ENCODE measurements around the gene SORCS1.

Gene SORCS1

GRCh38 chr10:106898446-106898845, 266.1 kb downstream of the SORCS1 start:
- DNase-seq (ENCODE audit: low spot score), result no peak

DNA sequence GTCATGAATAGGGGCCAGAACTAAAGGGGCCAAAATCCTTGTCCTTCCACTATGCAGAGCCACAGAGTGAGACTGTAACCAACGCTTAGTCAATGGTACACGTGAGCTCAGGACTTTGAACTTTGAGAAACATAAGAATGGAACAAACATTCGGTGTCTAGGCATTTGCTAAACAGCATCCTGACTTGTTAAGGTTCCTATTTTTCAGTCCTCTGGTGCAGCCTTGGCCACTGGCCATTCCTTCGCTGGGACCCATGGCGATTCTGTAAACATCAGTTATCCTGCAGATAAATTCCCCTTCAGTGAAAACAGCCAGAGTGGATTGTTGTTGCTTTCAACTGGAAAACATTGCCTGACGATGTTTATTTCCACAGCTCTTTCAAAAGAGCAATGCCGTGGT, 266.8 kb downstream of the SORCS1 start:
- no peak for DNase-seq (ENCODE audit: low spot score)

DNA sequence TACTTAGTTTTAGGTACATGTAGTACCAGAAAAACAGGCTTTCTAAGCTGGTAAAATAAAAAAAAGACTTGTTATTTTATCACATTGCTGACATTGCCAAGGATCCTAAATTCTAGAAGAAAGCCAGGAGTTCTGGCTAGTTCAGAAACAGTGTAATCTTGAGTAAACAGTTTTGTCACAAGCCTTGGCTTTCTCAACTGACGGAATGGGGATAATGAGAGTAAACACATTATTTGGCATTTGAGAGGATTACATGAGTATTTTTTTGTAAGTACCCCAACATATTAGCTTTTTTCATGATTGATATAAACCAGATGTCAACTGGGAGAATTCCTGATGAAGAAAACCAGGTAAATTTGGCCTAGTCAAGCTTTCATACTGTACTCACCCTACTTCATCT, 269.8 kb downstream of the SORCS1 start:
- DNase-seq (ENCODE audit: low spot score), result no peak

- no peak for DNase-seq (ENCODE audit: low spot score)
Observed at GRCh38 chr10:106877574-106877973, 286.9 kb downstream of the SORCS1 start.

DNA sequence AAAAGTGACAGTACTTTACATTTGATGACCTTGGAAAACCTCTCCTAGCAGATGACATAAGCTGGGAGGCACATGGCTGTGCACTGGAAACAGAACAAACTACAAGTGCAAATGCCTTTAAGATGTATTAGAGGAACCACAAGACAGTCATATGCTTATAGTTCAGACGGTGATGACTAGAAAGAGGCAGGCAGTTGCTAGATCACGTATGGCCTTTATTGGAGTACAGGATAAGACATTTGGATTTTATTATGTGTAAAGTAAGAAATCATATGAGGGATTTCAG, 290.0 kb downstream of the SORCS1 start:
- no peak for DNase-seq (ENCODE audit: low spot score)

DNA sequence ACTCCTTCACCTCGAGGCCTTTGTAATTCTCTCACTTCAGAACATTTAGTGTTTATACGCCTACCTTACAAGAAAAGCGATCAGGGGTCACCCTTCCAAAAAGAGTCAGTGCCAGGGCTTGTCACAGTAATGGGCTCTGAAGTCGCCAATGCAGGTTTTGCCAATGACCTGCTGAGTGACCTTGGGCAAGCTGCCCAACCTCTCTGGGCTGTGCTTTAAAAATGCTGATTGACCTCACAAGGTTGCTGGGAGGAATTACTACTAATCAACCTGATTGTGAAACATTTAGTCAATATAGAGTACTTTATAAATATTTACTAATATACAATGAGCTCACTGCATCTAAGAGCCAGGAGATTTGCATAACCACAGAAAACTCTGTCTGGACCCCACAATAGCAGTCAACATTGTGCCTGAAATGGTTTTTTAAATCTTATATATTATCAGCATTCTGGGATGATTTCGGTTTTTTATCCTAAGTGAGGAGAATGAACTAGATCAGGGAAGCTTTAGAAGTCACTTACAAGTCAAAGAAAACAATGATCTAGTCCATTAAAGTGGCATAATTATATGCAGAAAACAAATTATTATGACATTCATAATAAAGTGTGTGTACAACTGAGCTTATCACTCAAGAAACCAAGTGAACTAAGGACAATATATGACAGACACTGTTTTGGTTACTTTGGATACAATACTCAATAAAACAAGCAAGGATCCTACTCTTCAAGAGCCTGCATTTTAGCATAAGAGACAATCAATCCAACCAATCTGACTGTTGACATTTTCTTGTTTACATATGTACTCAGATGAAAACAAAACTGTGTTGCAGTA, 290.5 kb downstream of the SORCS1 start:
- DNase-seq (ENCODE audit: low spot score), result no peak

- no peak for DNase-seq (ENCODE audit: low spot score)
Observed at GRCh38 chr10:106872176-106872575, 292.3 kb downstream of the SORCS1 start.

DNA sequence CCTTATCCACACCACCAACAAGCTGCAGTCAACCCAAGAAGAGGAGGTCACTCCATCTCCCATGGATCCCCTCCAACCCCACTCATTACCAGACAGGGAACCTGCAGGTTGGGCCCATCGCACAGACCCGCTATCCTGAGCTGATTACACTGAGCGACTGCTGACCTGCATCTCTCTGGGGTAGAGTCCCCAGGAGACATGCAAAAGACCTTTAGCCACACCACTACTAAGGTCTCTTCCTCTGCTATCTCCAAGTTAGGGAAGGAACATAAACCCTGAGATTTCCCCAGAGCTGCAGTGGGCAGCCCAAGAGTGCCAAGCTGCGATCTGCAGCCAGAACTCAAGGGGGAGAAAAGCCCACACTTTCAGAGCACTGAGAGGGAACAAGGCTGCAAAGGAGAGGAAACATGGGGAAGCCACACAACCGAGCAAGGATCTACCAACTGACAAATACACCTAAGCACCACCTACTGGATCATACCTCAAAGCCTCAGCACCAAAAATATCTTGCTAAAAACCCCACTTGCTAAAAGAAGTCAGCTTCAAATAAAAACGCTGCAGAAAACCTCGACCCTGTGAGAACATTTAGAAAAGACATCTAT, 298.2 kb downstream of the SORCS1 start:
- no peak for DNase-seq (ENCODE audit: low spot score)

- no peak for DNase-seq (ENCODE audit: low spot score)
Observed at GRCh38 chr10:106864031-106864430, 300.5 kb downstream of the SORCS1 start.

GRCh38 chr10:106863549-106863948, 301.0 kb downstream of the SORCS1 start:
- no peak for DNase-seq (ENCODE audit: low spot score)

DNA sequence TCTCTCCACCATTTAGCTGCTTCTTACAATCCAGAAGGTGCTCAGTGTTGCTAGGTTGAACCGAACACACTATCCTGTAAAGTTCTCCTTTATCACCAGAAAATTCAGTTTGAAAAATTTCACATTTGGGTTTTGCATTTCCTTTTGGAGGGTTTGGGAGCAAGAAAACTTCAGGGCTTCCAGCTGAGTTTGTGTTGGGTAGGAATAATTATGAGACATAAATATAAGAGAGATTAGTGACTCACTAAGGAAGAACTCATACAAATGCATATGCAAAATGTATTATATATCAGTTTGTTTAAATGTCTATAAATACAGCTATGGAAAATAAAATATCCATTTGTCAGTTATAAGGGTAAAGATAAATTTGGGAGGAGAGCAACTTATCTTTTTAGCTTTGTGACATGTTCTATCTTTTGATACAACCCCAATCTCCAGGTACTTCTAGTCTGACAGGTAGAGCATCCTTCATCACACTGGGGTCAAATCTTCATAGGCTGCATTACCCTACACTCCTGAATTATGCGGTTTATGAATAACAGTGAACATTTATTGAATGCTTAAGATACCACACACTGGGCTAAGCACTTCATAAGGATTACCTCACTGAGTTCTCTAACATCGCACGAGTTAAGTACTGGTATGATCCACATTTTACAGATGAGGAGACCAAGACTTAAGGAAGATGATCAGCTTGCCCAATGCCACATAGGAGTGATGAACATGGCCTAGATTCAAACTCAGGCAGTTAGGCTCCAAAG, 304.4 kb downstream of the SORCS1 start:
- DNase-seq (ENCODE audit: low spot score), result no peak

- DNase-seq (ENCODE audit: low spot score), result no peak
Observed at GRCh38 chr10:106857728-106858127, 306.8 kb downstream of the SORCS1 start.

DNA sequence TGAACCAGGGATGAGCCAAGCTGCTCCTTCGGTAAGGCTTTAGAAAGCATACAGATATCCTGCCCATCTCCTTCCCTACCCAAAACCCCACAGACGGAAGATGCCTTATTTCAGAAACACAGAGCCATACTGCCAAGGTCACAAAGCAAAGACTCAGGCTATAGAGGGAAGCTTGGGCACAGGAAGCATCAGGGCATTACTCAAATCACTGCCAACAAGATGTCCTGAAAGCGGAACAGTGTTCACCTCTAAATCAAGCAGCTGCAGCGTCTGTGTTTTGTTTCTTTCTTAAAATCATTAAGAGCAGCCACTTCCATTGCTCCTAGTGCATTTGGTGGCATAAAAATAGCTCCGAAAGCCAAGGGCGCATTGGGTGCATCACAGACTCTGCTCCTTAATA, 307.3 kb downstream of the SORCS1 start:
- no peak for DNase-seq (ENCODE audit: low spot score)

GRCh38 chr10:106836933-106837663, 327.4 kb downstream of the SORCS1 start:
- no peak for DNase-seq (ENCODE audit: low spot score)

- DNase-seq (ENCODE audit: low spot score), result no peak
Observed at GRCh38 chr10:106832846-106833245, 331.7 kb downstream of the SORCS1 start.

- DNase-seq (ENCODE audit: low spot score), result no peak
Observed at GRCh38 chr10:106830471-106830870, 334.0 kb downstream of the SORCS1 start.

DNA sequence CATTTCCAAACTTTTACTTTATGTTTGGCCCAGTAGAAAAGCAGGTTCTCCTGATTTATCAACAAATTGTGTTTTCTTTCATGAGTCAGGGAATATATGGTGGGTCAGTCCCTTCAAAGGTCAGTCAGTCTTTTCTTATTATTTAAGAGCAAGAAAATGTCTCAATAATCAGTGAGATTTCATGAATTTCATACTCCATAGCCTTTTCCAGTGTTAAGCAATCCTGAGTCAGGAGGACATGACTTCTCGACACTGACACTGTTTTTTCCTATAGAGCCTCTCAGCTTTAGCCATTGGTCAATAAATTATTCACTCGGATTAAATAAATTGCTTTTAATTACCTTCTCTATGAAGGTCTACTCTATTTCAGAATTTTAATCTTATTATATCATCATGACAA, 334.5 kb downstream of the SORCS1 start:
- DNase-seq (ENCODE audit: low spot score), result no peak

GRCh38 chr10:106826716-106827115, 337.8 kb downstream of the SORCS1 start:
- no peak for DNase-seq (ENCODE audit: low spot score)

GRCh38 chr10:106825576-106826364, 338.7 kb downstream of the SORCS1 start:
- no peak for DNase-seq (ENCODE audit: low spot score)

DNA sequence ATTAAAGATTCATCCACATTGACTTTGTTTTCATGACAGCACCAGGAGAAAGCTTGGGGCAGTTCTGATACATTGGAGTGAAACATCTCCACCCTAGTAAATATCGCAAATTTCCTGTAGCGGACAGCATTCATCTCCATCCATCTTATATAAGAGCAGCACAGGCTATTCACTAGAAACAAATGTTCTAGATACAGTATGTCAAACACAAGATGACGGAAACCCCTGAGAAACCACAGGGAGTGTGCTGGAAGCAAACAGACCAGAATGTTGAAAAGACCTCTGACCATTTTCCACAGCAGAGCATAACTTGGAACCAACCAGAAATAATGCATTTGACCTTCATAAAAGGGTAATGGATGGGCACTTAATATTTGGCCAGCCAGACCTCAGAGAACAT, 343.9 kb downstream of the SORCS1 start:
- DNase-seq (ENCODE audit: low spot score), result no peak

DNA sequence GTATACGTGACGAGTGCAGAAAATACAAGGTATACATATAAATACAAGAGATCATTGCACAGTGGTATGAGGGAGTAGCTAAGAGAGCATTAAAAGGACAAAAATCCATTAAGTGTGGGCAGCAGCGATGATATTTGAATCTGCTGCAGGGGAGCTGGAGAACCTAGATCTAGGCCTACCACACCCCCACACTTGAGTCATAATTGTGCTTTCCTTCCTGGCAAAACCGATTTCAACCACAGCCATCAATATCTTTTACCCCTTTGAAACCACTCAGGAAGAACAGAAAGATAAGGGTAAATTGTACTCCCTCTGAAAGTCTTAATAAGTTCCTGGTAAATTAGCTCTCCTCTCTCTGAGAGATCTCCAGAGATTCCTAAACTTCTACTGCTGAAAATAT, 345.0 kb downstream of the SORCS1 start:
- no peak for DNase-seq (ENCODE audit: low spot score)

Data from ecto neural progenitor cell (in vitro differentiated cells).